K562 treated with DMSO at 1 percent for 4 hours (cell line): ENCODE data around the gene PDZK1. TPM values are rescaled to one million over a fixed set of nuclear protein-coding genes. Genes with fewer than 3 reads are reported as not detected.

Experiments
- total RNA-seq: library from RNA; unstranded; fragments of 300-600 nt; gene quantifications from 2 replicates; pipeline ENCODE4 v1.2.3, GENCODE V29; 2022; ENCODE audit not compliant: insufficient read depth

Gene PDZK1
- not detected in 2 replicates for total RNA-seq

GRCh38 chr1:145707183-145707867, at the start of gene PDZK1:
Gene PDZK1, minus strand, starts transcription at chr1:145707368. Its CDS starts 19,347 bp downstream, at chr1:145688021.

GRCh38 chr1:145719230-145720079, 12.3 kb upstream of the PDZK1 start, which contains the start of gene CD160:
Gene CD160, plus strand, starts transcription at chr1:145719499. Its CDS starts 8,829 bp downstream, at chr1:145728328.

Other genes with a start within 250 kb of the PDZK1 start
- 14.1 and 17.3 TPM in 2 replicates for gene GPR89A, start 99.4 kb downstream of the PDZK1 start, total RNA-seq
- 0.22 TPM in 1 of 2 replicates, not detected in the other for gene CD160, start 12.1 kb upstream of the PDZK1 start, total RNA-seq
- 5.4 and 5.7 TPM in 2 replicates for gene RNF115, start 116.7 kb upstream of the PDZK1 start, total RNA-seq
- gene POLR3C, start 116.8 kb upstream of the PDZK1 start, total RNA-seq, result 43.7 and 46.2 TPM in 2 replicates
- 4.9 and 10.6 TPM in 2 replicates for gene NUDT17, start 138.3 kb upstream of the PDZK1 start, total RNA-seq
- 11.8 TPM in 2 replicates for gene PIAS3, start 151.7 kb upstream of the PDZK1 start, total RNA-seq
- not detected in 2 replicates for gene ANKRD35, start 178.5 kb upstream of the PDZK1 start, total RNA-seq
- 0.58 TPM in 1 of 2 replicates, not detected in the other for gene ITGA10, start 202.7 kb upstream of the PDZK1 start, total RNA-seq
- 17.7 and 19.4 TPM in 2 replicates for gene PEX11B, start 211.3 kb upstream of the PDZK1 start, total RNA-seq
- gene RBM8A, start 220.1 kb upstream of the PDZK1 start, total RNA-seq, result 118 and 123 TPM in 2 replicates